SK-N-SH (cell line): ENCODE data around the gene TNN. TPM values are rescaled to one million over a fixed set of nuclear protein-coding genes. Genes with fewer than 3 reads are reported as not detected.

ENCODE experiments used
- CTCF ChIA-PET: fragments of 300-600, 350-600 bp; formaldehyde crosslinking; extraction: SDS; loops from one replicate; lab custom pipeline; 2021; lab: Yijun Ruan, JAX
- POLR2A ChIA-PET: fragments of 350-600 bp; sonication (Branson Sonifier 250); formaldehyde crosslinking; extraction: SDS; loops from one replicate; lab custom pipeline; 2020; ENCODE audit warnings: antibody characterized with exemption, inconsistent platforms; lab: Yijun Ruan, JAX
- DNase-seq: peaks from one replicate; pipeline ENCODE4 v3.0.0; 2012
- H2AFZ ChIP-seq: fragments of 200-600 bp; sonication (generic); 2 replicates; pipeline ENCODE4 v1.8.1; 2016; ENCODE audit warnings: antibody characterized with exemption, mild to moderate bottlenecking, low read depth
- H3F3A ChIP-seq: fragments of 200-600 bp; sonication (generic); replicated peaks from 2 replicates; pipeline ENCODE3; 2016; ENCODE audit warnings: antibody characterized with exemption, mild to moderate bottlenecking; ENCODE audit not compliant: insufficient read depth
- H3K27ac ChIP-seq, 2 experiments: fragments of 200-500 bp in 1 of 2; fragments of 200-600 bp in 1 of 2; sonication (Bioruptor generic) in 1 of 2; sonication (generic), shearing (Covaris generic) in 1 of 2; 2 replicates each; pipeline versions ENCODE4 v1.5.1 to v1.6.1; 2014 to 2016; ENCODE audit warnings: low read depth in 2 of 2, inconsistent platforms in 1 of 2, low read length in 1 of 2, mild to moderate bottlenecking in 1 of 2, mixed read lengths in 1 of 2
- H3K27me3 ChIP-seq: fragments of 200-600 bp; sonication (generic), shearing (Covaris generic); 2 replicates; pipeline ENCODE4 v1.6.1; 2016; ENCODE audit warnings: mixed run types; ENCODE audit not compliant: insufficient read depth
- H3K36me3 ChIP-seq, 2 experiments: fragments of 200-500 bp in 1 of 2; fragments of 200-600 bp in 1 of 2; sonication (Bioruptor generic) in 1 of 2; sonication (generic) in 1 of 2; replicated peaks in 1 of 2; 2 replicates each; pipeline versions ENCODE3 to v1.5.1; 2014 to 2016; ENCODE audit warnings: low read length in 1 of 2, mild to moderate bottlenecking in 1 of 2; ENCODE audit not compliant: insufficient read depth in 2 of 2, control insufficient read depth in 1 of 2
- H3K4me1 ChIP-seq, 2 experiments: fragments of 200-500 bp in 1 of 2; fragments of 200-600 bp in 1 of 2; sonication (Bioruptor generic) in 1 of 2; sonication (generic), shearing (Covaris generic) in 1 of 2; 2 replicates each; pipeline versions ENCODE4 v1.5.1 to v1.6.1; 2014 to 2016; ENCODE audit warnings: low read depth in 1 of 2, low read length in 1 of 2, mixed run types in 1 of 2; ENCODE audit not compliant: insufficient read depth in 2 of 2, control insufficient read depth in 1 of 2
- H3K4me2 ChIP-seq: fragments of 200-600 bp; sonication (generic), shearing (Covaris generic); 2 replicates; pipeline ENCODE4 v1.6.1; 2017; ENCODE audit warnings: mixed run types
- H3K4me3 ChIP-seq, 2 experiments: fragments of 200-500 bp in 1 of 2; fragments of 200-600 bp in 1 of 2; sonication (Bioruptor generic) in 1 of 2; sonication (generic), shearing (Covaris generic) in 1 of 2; 2 replicates each; pipeline versions ENCODE4 v1.5.1 to v1.8.1; 2014 to 2016; ENCODE audit warnings: low read depth in 2 of 2, inconsistent platforms in 1 of 2, low read length in 1 of 2, mild to moderate bottlenecking in 1 of 2, mixed read lengths in 1 of 2, moderate library complexity in 1 of 2
- H3K79me2 ChIP-seq: fragments of 200-600 bp; sonication (generic); 2 replicates; pipeline ENCODE4 v1.8.1; 2017; ENCODE audit warnings: mild to moderate bottlenecking; ENCODE audit not compliant: insufficient read depth
- H3K9ac ChIP-seq: fragments of 200-600 bp; sonication (generic); 2 replicates; pipeline ENCODE4 v1.6.1; 2017; ENCODE audit warnings: mixed run types
- H3K9me2 ChIP-seq: fragments of 200-600 bp; sonication (generic); 2 replicates; pipeline ENCODE4 v1.6.1; 2017; ENCODE audit warnings: mixed run types
- H3K9me3 ChIP-seq: fragments of 200-600 bp; sonication (generic); 2 replicates; pipeline ENCODE4 v1.6.1; 2017; ENCODE audit warnings: mixed run types, mild to moderate bottlenecking, moderate library complexity
- H4K20me1 ChIP-seq: fragments of 200-600 bp; sonication (generic); 2 replicates; pipeline ENCODE4 v1.6.1; 2017; ENCODE audit warnings: mild to moderate bottlenecking, mixed run types; ENCODE audit not compliant: insufficient read depth
- EZH2phosphoT487 ChIP-seq: fragments of 200-600 bp; sonication (generic); IDR thresholded peaks from 2 replicates; pipeline ENCODE4 v1.6.1; 2017; ENCODE audit warnings: low read depth, mixed run types, mild to moderate bottlenecking, antibody characterized with exemption, moderate library complexity, borderline replicate concordance
- GABPA ChIP-seq: IDR thresholded peaks from 2 replicates; pipeline ENCODE4 v1.4.0; 2012; ENCODE audit warnings: low read depth, mild to moderate bottlenecking
- GATA2 ChIP-seq: sonication (generic); formaldehyde crosslinking; IDR thresholded peaks from 2 replicates; pipeline ENCODE4 v1.5.0; 2020; ENCODE audit warnings: mild to moderate bottlenecking, missing genetic modification reagents
- IRF3 ChIP-seq: fragments of 150-350 bp; IDR thresholded peaks from 2 replicates; pipeline ENCODE4 v1.6.1; 2016; ENCODE audit warnings: mild to moderate bottlenecking, low read depth, low read length
- JUND ChIP-seq: IDR thresholded peaks from 2 replicates; pipeline ENCODE4 v1.4.0; 2012
- NRF1 ChIP-seq: IDR thresholded peaks from 2 replicates; pipeline ENCODE4 v1.6.1; 2012; ENCODE audit warnings: low read depth, mild to moderate bottlenecking, low read length
- POLR2AphosphoS5 ChIP-seq: IDR thresholded peaks from 2 replicates; pipeline ENCODE4 v1.6.1; 2012; ENCODE audit warnings: low read depth, low read length
- RAD21 ChIP-seq: IDR thresholded peaks from 2 replicates; pipeline ENCODE4 v1.6.1; 2012; ENCODE audit warnings: mild to moderate bottlenecking, low read length
- RCOR1 ChIP-seq: fragments of 150-350 bp; IDR thresholded peaks from 2 replicates; pipeline ENCODE4 v1.6.1; 2017; ENCODE audit warnings: antibody characterized with exemption, low read length
- RFX5 ChIP-seq: IDR thresholded peaks from 2 replicates; pipeline ENCODE4 v1.6.1; 2012; ENCODE audit warnings: mild to moderate bottlenecking, improper control_type of control experiment, low read length
- SIN3A ChIP-seq: IDR thresholded peaks from 2 replicates; pipeline ENCODE4 v1.6.1; 2012; ENCODE audit warnings: low read depth, mild to moderate bottlenecking, low read length, moderate library complexity, borderline replicate concordance
- TCF12 ChIP-seq: IDR thresholded peaks from 2 replicates; pipeline ENCODE4 v1.4.0; 2012
- USF2 ChIP-seq: fragments of 150-350 bp; IDR thresholded peaks from 2 replicates; pipeline ENCODE4 v1.6.1; 2017; ENCODE audit warnings: antibody characterized with exemption, low read length, low read depth, borderline replicate concordance
- YY1 ChIP-seq: IDR thresholded peaks from 2 replicates; pipeline ENCODE4 v1.4.0; 2012; ENCODE audit warnings: low read depth, mild to moderate bottlenecking
- ZBTB33 ChIP-seq: IDR thresholded peaks from 2 replicates; pipeline ENCODE4 v1.4.0; 2012; ENCODE audit warnings: low read depth, borderline replicate concordance
- WGBS: methylation state at CpG from one replicate; pipeline ENCODE4 v1.1.6; 2017; ENCODE audit warnings: low lambda C conversion rate; 5-methylcytosine and 5-hydroxymethylcytosine counted together
- polyA plus RNA-seq, 3 experiments: library from polyadenylated mRNA; depleted of rRNA; stranded (reverse); fragments of >200 nt; gene quantifications; 2 replicates each; pipeline ENCODE4 v1.2.3, GENCODE V29; 2012
- TF ChIP-seq, protein P1 (sequence below): fragments of 200-600 bp; sonication (generic); IDR thresholded peaks from 2 replicates; pipeline ENCODE4 v1.6.1; 2017; ENCODE audit warnings: antibody characterized with exemption, mild to moderate bottlenecking, moderate library complexity

Gene TNN
- polyA plus RNA-seq, 1 of the 3 experiments (the other 2 are of a cell fraction), result not detected

DNA sequence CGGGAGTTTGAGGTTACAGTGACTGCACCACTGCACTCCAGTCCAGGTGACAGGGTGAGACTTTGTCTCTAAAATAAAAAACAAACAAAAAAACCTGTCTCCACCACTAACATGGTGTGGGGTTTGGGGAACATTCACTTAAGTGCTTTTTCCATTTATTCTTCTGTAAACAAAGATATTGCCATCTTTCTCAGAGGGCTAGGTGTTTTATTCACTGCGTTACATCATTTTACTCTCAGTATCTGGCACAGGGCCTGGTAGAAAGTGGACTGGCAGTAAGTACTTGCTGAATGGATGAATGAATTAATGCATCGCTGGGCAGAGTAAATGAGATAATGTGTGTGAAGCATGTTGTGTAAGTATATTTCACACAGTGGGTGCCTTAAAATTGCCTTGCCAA is 104.9 kb downstream of the TNN start (continued):
- TF ChIP-seq ZBTB33 (no peak), IRF3 (no peak), RFX5 (no peak), GABPA (no peak), POLR2AphosphoS5 (no peak), YY1 (no peak), SIN3A (no peak)

- H3K79me2 ChIP-seq, result no peaks in the 10 kb centered on the region
- peaks cover 0 to 2% of the 10 kb centered on the region in 2 experiments; a peak in 1 of 4 replicates for H3K4me1 ChIP-seq
- ChIA-PET POLR2A (no interaction called here), CTCF (interaction anchor here (1.0 to 1.8 kb wide), 5 partner anchors 10 to 145 kb away, joined by 3 to 14 read pairs (median 3); no protein-coding TSS in a partner anchor)
- no peak overlapping the region for H3K27ac ChIP-seq
- H3K36me3 ChIP-seq, result no peaks in the 10 kb centered on the region
- no peak overlapping the region for H3K9ac ChIP-seq
- no peak overlapping the region for H3K4me3 ChIP-seq
- WGBS, result 54% methylated on average over 7 of the region's 7 CpGs
- H3K9me2 ChIP-seq, result no peaks in the 10 kb centered on the region
- no peaks in the 10 kb centered on the region for H3F3A ChIP-seq
- DNase-seq, result no peak
- H3K9me3 ChIP-seq, result no peaks in the 10 kb centered on the region
- no peaks in the 10 kb centered on the region for H4K20me1 ChIP-seq
- H3K27me3 ChIP-seq, result no peaks in the 10 kb centered on the region
- H2AFZ ChIP-seq, result no peak overlapping the region
- no peak for TF ChIP-seq NRF1
- TF ChIP-seq YY1, result no peak
- TF ChIP-seq USF2, result no peak
- no peak for TF ChIP-seq TCF12
- TF ChIP-seq RAD21, result no peak
- no peak for TF ChIP-seq EZH2phosphoT487
- no peak for TF ChIP-seq JUND
- TF ChIP-seq, protein P1, sequence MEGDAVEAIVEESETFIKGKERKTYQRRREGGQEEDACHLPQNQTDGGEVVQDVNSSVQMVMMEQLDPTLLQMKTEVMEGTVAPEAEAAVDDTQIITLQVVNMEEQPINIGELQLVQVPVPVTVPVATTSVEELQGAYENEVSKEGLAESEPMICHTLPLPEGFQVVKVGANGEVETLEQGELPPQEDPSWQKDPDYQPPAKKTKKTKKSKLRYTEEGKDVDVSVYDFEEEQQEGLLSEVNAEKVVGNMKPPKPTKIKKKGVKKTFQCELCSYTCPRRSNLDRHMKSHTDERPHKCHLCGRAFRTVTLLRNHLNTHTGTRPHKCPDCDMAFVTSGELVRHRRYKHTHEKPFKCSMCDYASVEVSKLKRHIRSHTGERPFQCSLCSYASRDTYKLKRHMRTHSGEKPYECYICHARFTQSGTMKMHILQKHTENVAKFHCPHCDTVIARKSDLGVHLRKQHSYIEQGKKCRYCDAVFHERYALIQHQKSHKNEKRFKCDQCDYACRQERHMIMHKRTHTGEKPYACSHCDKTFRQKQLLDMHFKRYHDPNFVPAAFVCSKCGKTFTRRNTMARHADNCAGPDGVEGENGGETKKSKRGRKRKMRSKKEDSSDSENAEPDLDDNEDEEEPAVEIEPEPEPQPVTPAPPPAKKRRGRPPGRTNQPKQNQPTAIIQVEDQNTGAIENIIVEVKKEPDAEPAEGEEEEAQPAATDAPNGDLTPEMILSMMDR, result no peak
- no peak for TF ChIP-seq GATA2
- no peak for TF ChIP-seq RCOR1
- H3K4me2 ChIP-seq, result no peak overlapping the region
Measured at GRCh38 chr1:175173531-175173930, 105.9 kb downstream of the TNN start.
